SK-N-SH (cell line): Measurements from ENCODE around the gene DCUN1D2.

ENCODE experiments used
- CTCF ChIP-seq: fragments of 200-600 bp; sonication (generic); IDR thresholded peaks from 2 replicates; pipeline ENCODE4 v1.6.1; 2017; ENCODE audit warnings: antibody characterized with exemption, mild to moderate bottlenecking, moderate library complexity
- EZH2phosphoT487 ChIP-seq: fragments of 200-600 bp; sonication (generic); IDR thresholded peaks from 2 replicates; pipeline ENCODE4 v1.6.1; 2017; ENCODE audit warnings: low read depth, mixed run types, mild to moderate bottlenecking, antibody characterized with exemption, moderate library complexity, borderline replicate concordance
- FOXJ3 ChIP-seq: sonication (generic); formaldehyde crosslinking; IDR thresholded peaks from 2 replicates; pipeline ENCODE4 v1.5.1; 2020; ENCODE audit warnings: mild to moderate bottlenecking, missing genetic modification reagents
- GABPA ChIP-seq: IDR thresholded peaks from 2 replicates; pipeline ENCODE4 v1.4.0; 2012; ENCODE audit warnings: low read depth, mild to moderate bottlenecking
- POLR2AphosphoS5 ChIP-seq: IDR thresholded peaks from 2 replicates; pipeline ENCODE4 v1.6.1; 2012; ENCODE audit warnings: low read depth, low read length
- RAD21 ChIP-seq: IDR thresholded peaks from 2 replicates; pipeline ENCODE4 v1.6.1; 2012; ENCODE audit warnings: mild to moderate bottlenecking, low read length
- REST ChIP-seq: IDR thresholded peaks from 2 replicates; pipeline ENCODE4 v1.6.1; 2012; ENCODE audit warnings: mild to moderate bottlenecking, low read depth, low read length, moderate library complexity
- TAF1 ChIP-seq: IDR thresholded peaks from 2 replicates; pipeline ENCODE4 v1.6.1; 2012; ENCODE audit warnings: low read depth, mild to moderate bottlenecking, low read length, moderate library complexity, borderline replicate concordance
- YY1 ChIP-seq: IDR thresholded peaks from 2 replicates; pipeline ENCODE4 v1.4.0; 2012; ENCODE audit warnings: low read depth, mild to moderate bottlenecking
- ZBTB33 ChIP-seq: IDR thresholded peaks from 2 replicates; pipeline ENCODE4 v1.4.0; 2012; ENCODE audit warnings: low read depth, borderline replicate concordance

GRCh38 chr13:113536461-113537110, 46.1 kb upstream of the DCUN1D2 start:
- TF ChIP-seq GABPA (no peak), CTCF (no peak), RAD21 (no peak), ZBTB33 (no peak), TAF1 (no peak), YY1 (no peak), EZH2phosphoT487 (no peak), REST (no peak), POLR2AphosphoS5 (no peak), FOXJ3 (no peak)
